Esophagus (tissue), 2 donors: ENCODE data around the gene TRIML1. TPM values are rescaled to one million over a fixed set of nuclear protein-coding genes. Genes with fewer than 3 reads are reported as not detected.

Source experiments
- H3K27ac ChIP-seq, 2 donors: one replicate each; pipeline ENCODE4 v1.5.1; 2013; ENCODE audit warnings: low read depth in 2 of 2, mild to moderate bottlenecking in 2 of 2, inconsistent platforms in 1 of 2, low read length in 1 of 2, moderate library complexity in 1 of 2
- H3K27me3 ChIP-seq, 2 donors: one replicate each; pipeline ENCODE4 v1.6.1; 2013; ENCODE audit warnings: low read length in 2 of 2, control low read depth in 1 of 2, mild to moderate bottlenecking in 1 of 2; ENCODE audit not compliant: insufficient read depth in 2 of 2, control insufficient read depth in 1 of 2
- H3K36me3 ChIP-seq, 2 donors: one replicate each; pipeline ENCODE4 v1.6.1; 2013; ENCODE audit warnings: low read length in 1 of 2; ENCODE audit not compliant: control insufficient read depth in 2 of 2, insufficient read depth in 2 of 2
- H3K4me1 ChIP-seq, 2 donors: one replicate each; pipeline ENCODE4 v1.6.1; 2013; ENCODE audit warnings: low read length in 1 of 2; ENCODE audit not compliant: control insufficient read depth in 2 of 2, insufficient read depth in 2 of 2
- H3K4me3 ChIP-seq, 2 donors: one replicate each; pipeline ENCODE4 v1.5.1; 2013; ENCODE audit warnings: low read length in 2 of 2, mild to moderate bottlenecking in 2 of 2, low read depth in 1 of 2, moderate library complexity in 1 of 2
- H3K9me3 ChIP-seq, 2 donors: one replicate each; pipeline ENCODE4 v1.6.1; 2013; ENCODE audit warnings: mild to moderate bottlenecking in 2 of 2, low read depth in 1 of 2, low read length in 1 of 2, moderate library complexity in 1 of 2; ENCODE audit not compliant: control insufficient read depth in 2 of 2, insufficient read depth in 1 of 2
- WGBS, 2 donors: extraction: QIAGEN DNeasy Blood & Tissue Kit; methylation state at CpG; one replicate each; pipeline ENCODE4 v1.1.7; 2013; 5-methylcytosine and 5-hydroxymethylcytosine counted together
- polyA plus RNA-seq, 2 donors: library from polyadenylated mRNA; stranded (reverse); fragments of 200-250 nt; gene quantifications; one replicate each; pipeline ENCODE4 v1.2.3, GENCODE V29; 2013
- donor health status: healthy with polysubstance abuse.
- donor health status: Bipolar disorder and iron deficiency.

TRIML1 gene
- polyA plus RNA-seq, 2 donors: not detected

DNA sequence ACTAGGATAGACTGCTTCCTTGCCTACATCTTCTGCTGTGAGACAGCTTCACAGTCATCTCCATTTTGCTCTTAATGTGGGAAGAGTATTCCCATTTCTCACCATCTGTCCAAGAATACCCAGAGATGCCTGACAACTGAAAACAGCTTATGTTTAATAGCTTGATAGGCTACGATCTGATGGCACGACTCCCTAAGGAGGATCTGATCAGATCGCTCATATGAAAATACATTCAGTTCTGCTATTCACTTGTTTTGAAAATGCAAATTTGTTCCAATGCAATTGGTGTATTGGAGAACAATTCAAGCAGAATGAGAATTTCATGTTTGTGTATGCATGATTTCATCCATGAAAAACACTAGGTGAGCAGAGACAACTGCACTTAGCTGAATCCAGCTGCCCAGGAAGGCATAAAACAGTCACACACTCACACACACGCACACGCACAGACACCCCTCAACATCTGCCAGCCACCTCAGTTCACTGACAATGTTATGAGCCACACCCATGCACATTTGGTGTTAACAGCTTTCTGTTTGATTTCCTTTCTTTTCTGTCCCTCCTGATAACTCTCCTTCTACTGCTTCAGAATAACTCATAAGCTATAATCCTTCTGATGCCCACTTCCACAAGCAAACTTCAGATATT, 29.6 kb downstream of the TRIML1 start:
- no peak overlapping the region for H3K4me3 ChIP-seq
- no peaks in the 10 kb centered on the region for H3K27me3 ChIP-seq
- H3K27ac ChIP-seq: no peak overlapping the region
- 62 to 69% methylated on average over 5 of the region's 5 CpGs for WGBS, 2 donors
- no peaks in the 10 kb centered on the region for H3K9me3 ChIP-seq
- no peaks in the 10 kb centered on the region for H3K36me3 ChIP-seq
- no peaks in the 10 kb centered on the region for H3K4me1 ChIP-seq

DNA sequence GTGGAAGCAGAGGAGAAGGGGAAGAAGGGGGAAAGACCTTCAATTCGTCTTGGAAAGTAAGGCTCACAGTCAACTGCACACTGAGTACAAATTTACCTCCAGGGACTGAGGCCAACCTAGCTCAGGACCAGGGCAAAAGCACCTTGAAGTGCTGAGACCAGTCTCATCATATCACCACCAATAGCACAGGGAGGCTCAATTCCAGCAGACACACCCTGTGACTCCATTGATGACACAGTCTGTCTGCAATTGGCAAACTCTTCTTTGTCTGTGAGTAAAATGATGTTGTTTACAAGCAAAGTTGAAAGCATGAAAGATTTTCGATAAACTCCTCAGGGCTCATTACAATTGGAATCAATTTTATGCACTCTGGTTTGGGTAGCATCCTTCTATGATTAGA, 32.3 kb downstream of the TRIML1 start:
- 74 to 75% methylated on average over 2 of the region's 2 CpGs for WGBS, 2 donors
- no peaks in the 10 kb centered on the region for H3K27me3 ChIP-seq
- no peaks in the 10 kb centered on the region for H3K4me1 ChIP-seq
- H3K9me3 ChIP-seq: no peaks in the 10 kb centered on the region
- no peaks in the 10 kb centered on the region for H3K36me3 ChIP-seq
- no peak overlapping the region for H3K4me3 ChIP-seq
- no peak overlapping the region for H3K27ac ChIP-seq

DNA sequence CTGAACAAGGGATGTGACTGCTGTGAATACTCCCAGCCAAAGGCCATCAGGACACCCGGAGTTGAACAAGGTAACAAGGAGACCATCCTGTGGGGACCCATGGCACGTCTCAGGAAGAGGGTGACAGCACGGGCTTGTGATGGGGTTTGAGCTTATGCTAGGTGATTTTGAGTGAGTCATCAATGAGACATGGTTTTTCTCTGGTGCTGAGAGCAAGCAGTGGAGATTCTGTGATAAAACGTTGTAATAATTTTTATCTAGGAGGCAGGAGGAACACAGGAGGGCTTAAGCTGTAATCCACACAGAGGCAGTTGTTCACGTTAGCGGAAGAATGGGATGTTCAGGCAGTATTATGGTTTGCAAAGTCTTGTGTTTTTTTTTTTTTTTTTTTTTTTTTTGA, 36.0 kb downstream of the TRIML1 start:
- H3K36me3 ChIP-seq: no peaks in the 10 kb centered on the region
- no peak overlapping the region for H3K27ac ChIP-seq
- 85 to 91% methylated on average over 6 of the region's 6 CpGs for WGBS, 2 donors
- H3K4me3 ChIP-seq: no peak overlapping the region
- peaks cover 0 to 2% of the 10 kb centered on the region in 2 donors for H3K9me3 ChIP-seq
- no peaks in the 10 kb centered on the region for H3K4me1 ChIP-seq
- H3K27me3 ChIP-seq: no peaks in the 10 kb centered on the region

DNA sequence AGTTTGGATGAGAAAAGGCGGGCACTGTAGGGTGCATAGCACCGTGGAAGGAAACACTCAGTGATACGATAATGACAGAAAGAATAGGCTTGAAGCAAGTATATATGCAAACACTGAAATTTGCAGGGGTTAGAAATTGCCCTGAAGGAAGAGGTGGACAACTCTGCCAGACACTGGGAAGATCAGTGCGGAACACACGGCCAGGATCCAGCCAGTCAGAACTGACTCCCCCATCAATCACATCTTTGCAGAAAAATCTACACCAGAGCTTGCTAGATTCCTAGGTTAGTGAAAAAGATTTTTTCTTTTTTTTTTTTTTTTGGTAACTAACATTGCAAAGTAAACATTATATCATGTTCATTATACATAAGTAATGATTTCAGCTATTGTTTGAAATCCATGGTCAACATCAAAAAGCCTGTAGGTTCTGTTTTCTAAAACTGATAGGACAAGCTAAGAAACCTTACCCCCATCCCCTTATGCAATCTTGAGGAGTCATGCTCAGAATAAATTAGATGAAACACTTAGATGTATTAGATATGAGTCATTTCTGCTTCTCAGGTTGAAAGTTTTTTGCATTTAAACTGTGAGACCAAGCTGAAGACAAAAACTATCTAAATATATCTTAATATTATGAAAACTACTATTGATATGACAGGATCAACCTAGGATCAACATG, 38.9 kb downstream of the TRIML1 start:
- Histone ChIP-seq H3K4me1 (no peaks in the 10 kb centered on the region), H3K4me3 (no peak overlapping the region), H3K27me3 (no peaks in the 10 kb centered on the region), H3K36me3 (no peaks in the 10 kb centered on the region), H3K9me3 (peaks cover 0 to 2% of the 10 kb centered on the region in 2 donors), H3K27ac (no peak overlapping the region)
- WGBS, 2 donors: 67 to 83% methylated on average over 5 of the region's 5 CpGs

DNA sequence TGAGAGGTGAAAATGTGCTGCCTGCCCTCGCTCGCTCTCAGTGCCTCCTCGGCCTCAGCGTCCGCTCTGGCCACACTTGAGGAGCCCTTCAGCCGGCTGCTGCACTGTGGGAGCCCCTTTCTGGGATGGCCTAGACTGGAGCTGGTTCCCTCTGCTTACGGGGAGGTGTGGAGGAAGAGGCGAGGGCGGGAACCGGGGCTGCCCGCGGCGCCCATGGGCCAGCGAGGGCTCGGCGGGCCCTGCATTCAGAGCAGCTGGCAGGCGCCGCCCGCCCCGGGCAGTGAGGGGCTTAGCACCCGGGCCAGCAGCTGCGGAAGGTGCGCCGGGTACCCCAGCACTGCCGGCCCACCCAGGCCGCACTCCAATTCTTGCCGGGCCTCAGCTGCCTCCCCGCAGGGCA, 39.6 kb downstream of the TRIML1 start:
- Histone ChIP-seq H3K9me3 (peaks cover 0 to 2% of the 10 kb centered on the region in 2 donors), H3K27me3 (no peaks in the 10 kb centered on the region), H3K4me1 (no peaks in the 10 kb centered on the region), H3K4me3 (no peak overlapping the region), H3K36me3 (no peaks in the 10 kb centered on the region), H3K27ac (no peak overlapping the region)
- 92 to 95% methylated on average over 18 to 28 of the region's 28 CpGs for WGBS, 2 donors

DNA sequence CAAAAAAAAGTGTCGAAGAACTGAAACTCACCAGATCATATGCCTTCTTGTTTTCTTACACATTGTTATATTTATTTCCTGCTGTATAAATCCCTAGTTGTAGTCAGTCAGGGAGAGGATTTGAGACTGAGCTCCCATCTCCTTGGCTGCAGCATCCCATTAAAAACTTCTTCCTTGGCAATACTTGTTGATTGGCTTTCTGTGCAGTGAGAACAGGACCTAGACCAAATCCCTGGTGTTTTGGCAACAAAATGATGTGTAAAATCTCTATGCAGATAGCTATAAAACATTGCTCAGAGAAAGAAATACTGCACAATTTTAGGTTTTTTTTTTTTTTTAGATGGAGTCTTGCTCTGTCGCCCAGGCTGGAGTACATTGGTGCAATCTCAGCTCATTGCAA, 47.9 kb downstream of the TRIML1 start:
- H3K36me3 ChIP-seq: no peaks in the 10 kb centered on the region
- no peaks in the 10 kb centered on the region for H3K27me3 ChIP-seq
- no peaks in the 10 kb centered on the region for H3K4me1 ChIP-seq
- H3K9me3 ChIP-seq: peaks cover 0 to 2% of the 10 kb centered on the region in 2 donors
- 83 to 96% methylated on average over 2 of the region's 2 CpGs for WGBS, 2 donors
- H3K4me3 ChIP-seq: no peak overlapping the region
- H3K27ac ChIP-seq: no peak overlapping the region

DNA sequence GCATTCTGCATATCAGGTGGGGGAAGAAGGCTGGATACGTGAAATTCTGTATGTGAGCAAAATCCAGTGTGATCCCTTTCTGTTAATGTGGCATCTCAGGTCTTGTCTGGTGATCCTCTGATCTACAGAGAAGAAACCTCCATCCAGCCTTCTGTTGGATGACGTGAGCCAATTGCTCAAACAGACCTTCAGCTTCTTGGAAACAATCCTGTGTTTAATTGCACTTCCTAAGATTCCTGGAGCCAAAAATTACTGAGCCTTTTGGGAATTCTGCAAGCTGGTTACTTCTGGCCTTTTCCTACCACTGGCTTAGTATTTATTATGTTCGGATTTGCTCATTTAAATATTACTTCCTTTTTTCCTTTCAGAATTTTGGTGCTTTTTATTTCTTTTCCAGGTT, 51.2 kb downstream of the TRIML1 start:
- Histone ChIP-seq H3K36me3 (no peaks in the 10 kb centered on the region), H3K4me3 (no peak overlapping the region), H3K27ac (no peak overlapping the region), H3K27me3 (no peaks in the 10 kb centered on the region), H3K4me1 (no peaks in the 10 kb centered on the region), H3K9me3 (no peaks in the 10 kb centered on the region)
- 61 to 66% methylated on average over 3 of the region's 3 CpGs for WGBS, 2 donors

DNA sequence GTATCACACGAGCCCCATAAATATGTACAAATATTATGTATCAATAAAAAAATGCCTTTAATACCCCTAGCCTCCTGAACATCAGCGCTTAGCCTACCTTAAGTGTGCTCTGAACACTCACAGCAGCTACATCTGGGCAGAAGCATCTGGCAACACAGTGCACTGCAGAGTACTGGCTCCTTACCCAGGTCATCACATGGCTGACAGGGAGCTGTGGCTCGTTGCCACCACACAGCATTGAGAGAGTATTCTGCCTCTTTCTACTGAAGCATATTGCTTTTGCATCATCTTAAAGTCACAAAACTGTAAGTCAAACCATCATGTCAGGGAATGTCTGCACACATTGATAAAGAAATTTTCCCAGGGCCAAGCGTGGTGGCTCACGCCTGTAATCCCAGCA, 55.2 kb downstream of the TRIML1 start:
- 82 to 85% methylated on average over 5 of the region's 5 CpGs for WGBS, 2 donors
- H3K36me3 ChIP-seq: no peaks in the 10 kb centered on the region
- no peaks in the 10 kb centered on the region for H3K9me3 ChIP-seq
- H3K4me1 ChIP-seq: no peaks in the 10 kb centered on the region
- no peak overlapping the region for H3K27ac ChIP-seq
- no peak overlapping the region for H3K4me3 ChIP-seq
- H3K27me3 ChIP-seq: no peaks in the 10 kb centered on the region

DNA sequence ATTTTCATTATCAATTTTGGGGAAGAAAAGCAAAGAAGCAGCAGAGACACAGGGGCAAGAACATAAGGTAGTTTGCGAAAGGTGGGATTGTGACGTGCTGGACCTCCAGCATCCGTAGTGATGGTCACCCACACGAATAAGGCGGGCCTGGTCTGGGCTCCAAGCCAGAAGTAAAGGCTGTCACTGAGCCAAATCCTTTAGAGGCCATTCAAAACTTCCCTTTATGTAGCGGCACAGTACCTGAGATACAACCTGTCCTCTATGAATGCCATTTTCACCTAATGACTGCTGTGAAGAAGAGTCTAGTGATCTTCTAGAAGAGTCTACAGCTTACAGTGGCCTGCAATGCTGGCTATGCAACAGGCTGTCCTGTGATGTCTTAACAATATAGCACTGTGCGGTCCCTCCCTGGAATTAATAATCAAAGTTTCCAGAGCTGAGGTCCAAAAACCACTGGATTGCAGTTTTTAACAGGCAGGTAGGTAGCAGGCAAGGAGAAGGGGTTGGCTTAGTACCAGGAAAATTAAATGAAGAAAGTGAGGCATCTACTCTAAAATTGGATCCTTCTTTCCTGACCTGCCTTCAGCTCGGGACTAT, 56.2 kb downstream of the TRIML1 start:
- Histone ChIP-seq H3K27me3 (no peaks in the 10 kb centered on the region), H3K9me3 (no peaks in the 10 kb centered on the region), H3K36me3 (no peaks in the 10 kb centered on the region), H3K4me3 (no peak overlapping the region), H3K27ac (no peak overlapping the region), H3K4me1 (no peaks in the 10 kb centered on the region)
- WGBS, 2 donors: 48 to 52% methylated on average over 8 of the region's 8 CpGs
